Measurements from ENCODE around the gene DHRS2.
"Not testable (repeated sequence)": the region's sequence is repeated elsewhere in the genome, so short reads cannot be mapped to it uniquely, and the experiment has no call there.

DHRS2 gene, protein sequence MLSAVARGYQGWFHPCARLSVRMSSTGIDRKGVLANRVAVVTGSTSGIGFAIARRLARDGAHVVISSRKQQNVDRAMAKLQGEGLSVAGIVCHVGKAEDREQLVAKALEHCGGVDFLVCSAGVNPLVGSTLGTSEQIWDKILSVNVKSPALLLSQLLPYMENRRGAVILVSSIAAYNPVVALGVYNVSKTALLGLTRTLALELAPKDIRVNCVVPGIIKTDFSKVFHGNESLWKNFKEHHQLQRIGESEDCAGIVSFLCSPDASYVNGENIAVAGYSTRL

DNA sequence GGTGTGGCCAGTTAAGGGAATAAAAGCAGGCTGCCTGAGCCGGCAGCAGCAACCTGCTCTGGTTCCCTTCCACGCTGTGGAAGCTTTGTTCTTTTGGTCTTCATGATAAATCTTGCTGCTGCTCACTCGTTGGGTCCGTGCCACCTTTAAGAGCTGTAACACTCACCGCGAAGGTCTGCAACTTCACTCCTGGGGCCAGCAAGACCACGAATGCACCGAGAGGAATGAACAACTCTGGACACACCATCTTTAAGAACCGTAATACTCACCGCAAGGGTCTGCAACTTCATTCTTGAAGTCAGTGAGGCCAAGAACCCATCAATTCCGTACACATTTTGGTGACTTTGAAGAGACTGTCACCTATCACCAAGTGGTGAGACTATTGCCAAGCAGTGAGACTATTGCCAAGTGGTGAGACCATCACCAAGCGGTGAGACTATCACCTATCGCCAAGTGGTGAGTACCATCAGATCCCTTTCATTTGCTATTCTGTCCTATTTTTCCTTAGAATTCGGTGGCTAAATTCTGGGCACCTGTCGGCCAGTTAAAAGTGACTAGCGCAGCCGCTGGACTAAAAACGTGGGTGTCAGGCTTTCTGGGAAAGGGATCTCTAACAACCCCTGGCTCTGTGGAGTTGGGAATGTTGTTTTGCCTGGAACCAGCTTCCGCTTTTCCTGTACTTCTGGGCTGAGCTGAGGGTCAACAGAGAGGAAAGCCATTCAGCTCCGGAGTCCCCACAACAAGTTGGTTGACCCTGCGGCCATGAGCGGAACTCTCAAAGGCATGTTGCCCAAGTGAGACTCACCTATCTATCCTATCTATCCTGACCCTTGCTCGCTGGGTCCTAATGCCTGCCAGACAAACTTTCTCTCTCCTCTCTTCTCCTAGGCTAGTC, at the start of gene DHRS2:
Gene DHRS2, plus strand, starts transcription at position 48 of the 895 bp plus-strand sequence. CDS start 2,501 bp downstream, outside the sequence.
- DNase-seq: no peak

DNA sequence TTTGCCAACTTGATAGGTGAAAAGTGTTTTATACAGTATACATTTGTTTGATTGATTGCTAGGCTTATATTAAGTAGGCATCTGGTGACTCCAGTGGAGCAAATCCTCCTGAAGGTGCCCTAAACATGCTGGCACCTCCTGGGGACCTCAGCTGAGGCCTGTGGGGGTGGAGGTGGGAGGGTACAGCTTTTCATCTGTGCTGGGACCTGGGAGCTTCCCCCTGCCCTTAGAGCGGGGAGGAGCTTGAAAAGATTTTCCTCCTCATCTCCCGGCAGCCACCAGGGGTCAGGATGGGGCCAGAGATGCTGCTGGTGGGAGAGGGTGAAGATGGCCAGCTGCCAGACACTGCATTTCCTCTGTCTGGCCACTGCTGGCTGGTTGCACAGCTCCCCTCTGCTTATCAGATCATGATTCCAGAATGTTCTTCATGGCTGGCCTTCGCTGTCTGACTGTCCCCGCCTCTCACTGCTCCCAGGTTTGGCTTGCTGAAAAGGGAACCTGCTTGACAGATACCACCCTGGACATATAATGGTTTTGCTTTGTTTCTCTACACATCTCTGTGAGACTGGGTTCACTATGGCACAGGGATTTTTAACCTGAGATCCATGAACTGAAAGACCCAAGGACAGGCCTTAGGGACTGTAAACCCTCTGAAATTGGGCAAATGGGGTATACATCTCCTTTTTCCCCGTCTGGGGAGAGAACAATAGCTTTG, 47.1 kb upstream of the DHRS2 start:
- DNase-seq: peak; percentile 74

DNA sequence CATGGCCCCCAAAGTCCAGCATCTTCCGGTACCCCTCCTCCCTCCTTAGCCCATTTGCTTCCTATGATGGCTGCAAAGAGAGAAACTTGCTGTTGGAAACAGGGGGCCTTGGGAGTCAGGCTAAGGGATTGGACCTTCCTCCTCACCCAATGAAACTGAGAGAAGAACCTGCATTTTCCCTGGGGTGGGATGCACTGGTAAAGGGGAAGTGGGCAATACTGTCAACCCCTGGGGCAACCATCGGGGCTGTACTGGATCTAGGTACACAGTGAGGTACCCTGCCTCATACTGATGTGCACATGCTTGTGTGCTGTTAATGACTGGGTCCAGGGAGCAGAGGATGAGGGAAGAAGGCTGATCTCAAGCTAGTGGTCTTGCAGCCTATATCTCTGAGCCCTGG, 46.6 kb upstream of the DHRS2 start:
- no peak for DNase-seq

DNA sequence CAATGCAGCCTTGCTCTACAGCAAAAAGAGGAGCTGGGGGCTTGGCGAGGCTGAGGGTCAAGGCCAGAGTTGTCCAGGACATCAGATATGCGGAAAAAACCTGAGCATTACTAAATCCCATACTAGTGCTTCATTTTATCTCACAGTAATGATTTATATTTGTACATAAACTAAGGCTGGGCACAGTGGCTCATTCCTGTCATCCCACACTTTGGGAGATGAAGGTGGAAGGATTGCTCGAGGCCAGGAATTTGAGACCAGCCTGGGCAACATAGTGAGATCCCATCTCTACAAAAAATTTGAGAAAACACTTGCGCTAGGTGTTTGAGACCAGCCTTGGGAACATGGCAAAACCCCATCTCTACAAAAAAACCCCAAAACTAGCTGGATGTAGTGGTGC, 46.0 kb upstream of the DHRS2 start:
- no peak for DNase-seq

DNA sequence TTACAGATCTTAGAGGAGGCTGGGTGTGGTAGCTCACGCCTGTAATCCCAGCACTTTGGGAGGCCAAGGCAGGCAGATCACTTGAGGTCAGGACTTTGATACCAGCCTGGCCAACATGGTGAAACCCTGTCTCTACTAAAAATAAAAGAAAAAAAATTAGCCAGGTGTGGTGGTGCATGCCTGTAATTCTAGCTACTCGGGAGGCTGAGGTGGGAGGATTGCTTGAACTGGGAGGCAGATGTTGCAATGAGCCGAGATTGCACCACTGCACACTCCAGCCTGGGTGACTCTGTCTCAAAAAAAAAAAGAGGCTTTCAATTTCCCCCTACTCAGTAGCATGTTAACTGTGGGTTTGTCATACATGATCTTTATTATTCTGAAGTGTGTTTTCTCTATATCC, 42.0 kb upstream of the DHRS2 start:
- not testable (repeated sequence) for DNase-seq

DNA sequence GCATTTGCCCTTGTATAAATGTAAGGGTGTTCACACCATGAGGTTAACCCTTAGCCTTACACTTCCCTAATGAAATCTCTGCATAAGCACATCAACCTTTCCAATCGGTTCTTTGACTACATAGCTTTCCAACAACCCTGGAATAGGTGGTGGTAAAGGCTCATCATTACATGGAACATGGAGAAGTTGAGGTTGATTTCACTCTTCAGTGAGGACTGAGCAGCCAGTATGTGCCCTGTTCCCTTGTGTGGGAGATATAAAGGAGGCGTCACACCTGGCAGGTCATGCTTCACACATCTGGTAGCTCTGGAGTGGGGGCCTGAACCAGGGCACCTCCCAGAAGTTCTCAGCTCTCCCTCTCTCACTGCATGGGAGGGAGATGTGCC, 35.8 kb upstream of the DHRS2 start:
- DNase-seq: no peak

DNA sequence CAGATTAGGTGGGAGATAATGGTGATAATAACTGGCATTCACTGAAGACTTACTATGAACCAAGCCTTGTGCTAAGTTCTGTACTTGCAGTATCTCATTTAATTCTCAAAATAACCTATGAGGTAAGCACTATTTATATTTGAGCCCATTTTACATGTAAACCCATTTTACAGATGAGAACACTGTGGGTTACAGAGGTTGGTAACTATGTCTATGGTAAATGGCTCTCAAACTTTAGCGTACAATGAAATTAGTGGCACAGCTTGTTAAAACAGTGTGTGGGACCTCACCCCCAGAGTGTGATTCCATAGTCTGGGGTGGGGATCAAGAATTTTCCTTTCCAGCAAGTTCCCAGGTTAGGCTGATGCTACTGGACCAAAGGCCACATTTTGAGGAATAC, 35.4 kb upstream of the DHRS2 start:
- no peak for DNase-seq

DNA sequence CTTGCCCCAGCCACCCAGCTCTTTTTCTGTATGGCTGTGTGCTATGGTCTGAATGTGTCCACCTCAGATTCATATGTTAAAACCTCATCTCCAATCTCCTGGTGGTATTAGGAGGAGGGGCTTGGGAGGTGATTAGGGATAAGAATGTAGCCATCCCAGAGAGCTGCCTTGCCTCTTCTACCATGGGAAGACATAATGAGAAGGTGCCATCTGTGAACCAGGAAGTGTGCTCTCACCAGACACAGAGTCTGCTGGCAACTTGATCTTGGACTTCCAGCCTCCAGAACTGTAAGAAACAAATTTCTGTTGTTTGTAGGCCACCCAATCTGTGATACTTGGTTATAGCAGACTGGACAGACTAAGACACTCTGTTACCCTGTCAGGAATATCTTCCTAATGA, 34.7 kb upstream of the DHRS2 start:
- no peak for DNase-seq

DNA sequence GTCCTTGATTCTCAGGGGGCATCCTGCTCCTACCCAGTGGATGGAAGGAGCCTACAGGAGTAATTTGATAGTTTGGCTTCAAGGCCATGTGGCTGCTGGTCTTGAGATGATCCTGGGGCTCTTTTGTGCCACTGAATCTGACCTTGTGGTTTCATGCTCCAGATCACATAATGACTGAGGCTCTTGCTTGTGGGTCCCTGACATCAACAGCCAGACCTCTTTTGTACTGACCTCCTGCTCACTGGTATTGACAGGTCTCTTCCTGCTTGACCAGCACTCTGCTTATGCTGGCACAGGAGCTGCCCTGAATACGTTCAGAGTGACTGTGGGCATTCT, 34.4 kb upstream of the DHRS2 start:
- DNase-seq: no peak

DNA sequence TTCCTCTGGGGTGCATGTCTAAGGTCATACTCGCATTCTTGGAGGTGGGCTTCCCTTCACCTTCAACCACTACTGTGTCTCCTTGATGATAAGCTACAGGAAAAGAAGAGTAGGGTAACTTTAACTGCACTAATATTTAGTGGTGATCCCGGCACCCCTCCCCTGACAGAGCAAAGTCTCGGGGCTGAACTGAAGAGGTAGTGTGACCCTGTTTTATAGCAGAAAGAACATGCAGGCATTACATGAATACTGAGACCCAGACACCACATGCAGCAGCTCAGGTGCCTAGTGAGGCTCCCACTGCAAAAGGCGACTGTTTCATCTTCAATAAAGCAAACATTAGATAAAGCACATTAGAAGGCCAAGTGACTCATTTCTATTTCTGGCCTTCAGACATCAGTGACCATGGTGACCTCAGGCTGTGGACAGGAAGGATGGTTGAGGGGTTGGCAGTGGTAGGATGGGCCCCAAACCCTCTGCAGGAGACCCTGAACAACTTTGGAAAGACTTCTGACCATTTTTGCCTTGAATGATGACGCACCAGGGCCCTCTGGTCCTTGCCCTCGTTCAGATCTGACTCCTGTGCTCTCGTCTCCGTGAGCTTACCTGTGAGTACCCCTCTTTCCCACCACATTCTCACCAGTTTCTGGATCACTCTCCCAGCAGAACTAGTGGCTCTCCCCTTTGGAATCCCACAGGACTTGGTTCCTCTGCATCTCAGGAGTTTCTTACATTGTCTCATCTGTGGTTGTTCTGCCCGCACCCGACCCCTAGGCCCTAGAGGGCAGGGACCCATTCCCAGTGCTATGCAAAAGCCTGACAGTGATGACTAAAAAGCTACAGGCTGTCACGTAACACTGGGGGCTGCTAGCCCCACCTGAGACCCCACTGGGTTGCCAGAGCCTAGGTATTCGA, 33.7 kb upstream of the DHRS2 start:
- DNase-seq: no peak

DNA sequence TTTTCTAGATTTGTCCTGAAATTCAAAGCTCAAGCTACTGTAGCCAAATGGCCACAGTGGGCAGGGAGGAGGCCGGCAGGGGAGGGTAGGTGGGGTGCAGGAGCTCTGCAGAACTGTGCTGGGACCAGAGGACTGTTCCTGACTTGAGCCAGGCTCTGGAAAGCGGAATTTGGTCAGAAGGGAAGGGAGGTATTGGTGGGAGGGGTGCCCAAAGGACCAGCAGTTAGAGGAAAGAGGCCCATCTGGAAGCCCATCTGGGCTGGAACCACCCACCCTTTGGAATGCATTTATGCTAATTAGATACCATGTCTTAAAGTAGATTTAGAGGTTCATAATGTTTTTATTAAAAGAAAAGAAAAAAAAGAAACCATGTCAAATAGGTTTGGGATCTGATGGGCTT, 33.1 kb upstream of the DHRS2 start:
- no peak for DNase-seq

DNA sequence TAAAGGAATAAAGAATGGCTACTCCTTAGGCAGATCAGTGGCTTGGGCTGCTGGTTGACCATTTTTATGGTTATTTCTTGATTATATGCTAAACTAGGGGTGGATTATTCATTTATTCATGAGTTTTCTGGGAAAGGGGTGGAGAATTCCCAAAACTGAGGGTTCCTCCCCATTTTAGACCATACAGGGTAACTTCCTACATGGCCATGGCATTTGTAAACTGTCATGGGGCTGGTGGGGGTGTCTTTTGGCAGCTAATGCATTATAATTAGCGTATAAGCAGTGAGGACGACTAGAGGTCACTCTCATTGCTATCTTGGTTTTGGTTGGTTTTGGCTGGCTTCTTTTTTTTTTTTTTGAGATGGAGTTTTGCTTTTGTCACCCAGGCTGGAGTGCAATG, 32.0 kb upstream of the DHRS2 start:
- DNase-seq: no peak

DNA sequence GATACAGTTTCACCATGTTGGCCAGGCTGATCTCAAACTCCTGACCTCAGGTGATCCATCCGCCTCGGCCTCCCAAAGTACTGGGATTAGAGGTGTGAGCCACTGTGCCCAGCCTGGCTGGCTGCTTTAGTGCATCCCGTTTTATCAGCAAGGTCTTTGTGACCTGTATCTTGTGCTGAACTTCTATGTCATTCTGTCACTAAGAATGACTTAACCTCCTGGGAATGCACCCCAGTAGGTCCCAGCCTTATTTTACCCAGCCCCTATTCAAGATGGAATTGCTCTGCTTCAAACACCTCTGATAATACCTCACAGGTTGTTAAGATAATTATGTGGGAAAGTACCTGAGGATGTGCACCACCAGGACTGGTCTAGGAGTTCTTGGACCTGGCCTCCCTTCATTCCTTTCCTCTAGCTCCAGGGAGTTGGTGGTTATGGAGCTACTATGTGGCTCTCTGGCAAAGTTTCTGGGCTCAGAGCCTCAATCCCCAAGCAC, 31.4 kb upstream of the DHRS2 start:
- no peak for DNase-seq

DNA sequence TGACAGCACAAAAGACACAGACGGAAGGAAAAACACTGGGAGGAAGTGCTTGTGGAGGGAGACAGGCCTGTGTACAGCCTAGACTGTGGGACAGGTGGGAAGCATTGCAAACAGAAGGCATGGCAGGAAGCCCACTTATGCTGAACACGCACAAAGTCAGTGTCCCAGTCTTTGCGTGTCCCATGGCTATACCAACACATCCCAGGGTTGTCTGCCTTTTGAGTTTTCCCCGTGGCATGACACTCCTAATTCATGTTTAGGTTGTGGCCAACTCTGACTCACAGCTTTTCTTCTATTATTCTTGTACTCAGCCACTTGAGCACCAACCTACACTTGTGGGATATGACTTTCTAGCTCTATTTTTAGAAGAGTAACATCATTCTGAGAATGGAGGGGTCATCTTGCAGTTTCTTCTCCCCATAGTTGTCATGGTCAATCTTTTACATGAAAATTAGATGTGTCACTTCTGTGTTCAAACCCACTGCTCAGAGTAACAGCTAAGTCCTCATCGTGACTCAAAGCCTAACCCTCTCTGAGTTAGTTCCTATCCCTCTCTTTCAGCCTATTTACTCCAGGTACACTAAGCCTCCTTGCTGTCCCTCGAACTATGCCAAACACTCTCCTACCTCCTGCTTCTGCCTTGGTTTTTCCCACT, 30.1 kb upstream of the DHRS2 start:
- DNase-seq: no peak

DNA sequence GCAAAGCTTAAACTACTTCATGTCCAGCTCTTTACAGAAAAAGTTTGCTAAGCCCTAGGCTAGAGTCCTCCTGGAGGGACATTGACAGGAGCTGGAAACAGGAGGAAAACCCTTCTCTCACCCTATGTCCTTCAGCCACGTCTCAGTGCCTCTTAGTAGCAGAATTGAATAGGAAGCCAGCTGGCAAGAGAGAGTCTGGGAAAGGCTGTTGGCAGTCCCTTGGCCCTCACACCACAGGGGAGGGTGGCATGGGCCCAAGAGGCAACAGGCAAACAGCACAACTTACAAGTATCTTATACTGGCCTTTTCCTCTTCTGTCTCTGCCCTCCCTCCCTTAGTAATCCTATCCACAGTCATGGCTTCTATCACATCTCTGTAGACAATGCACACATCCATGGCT, 27.7 kb upstream of the DHRS2 start:
- no peak for DNase-seq

DNA sequence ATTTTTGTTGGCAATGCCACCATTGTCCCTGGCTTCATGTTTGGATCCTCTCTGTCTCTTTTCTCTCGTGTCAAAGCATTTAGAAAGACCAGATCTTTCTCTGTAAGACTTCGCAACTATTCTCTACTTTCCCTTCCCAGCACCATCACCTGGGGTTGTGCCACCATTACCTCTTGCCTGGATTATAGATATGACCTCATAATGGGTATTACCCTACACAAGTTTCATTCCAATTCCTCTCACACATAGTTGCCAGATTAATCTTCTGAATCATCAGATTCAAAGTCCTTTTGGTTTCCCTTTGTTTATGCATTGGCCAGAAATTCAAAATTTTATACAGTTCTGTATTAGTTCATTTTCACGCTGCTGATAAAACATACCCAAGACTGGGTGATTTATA, 27.2 kb upstream of the DHRS2 start:
- DNase-seq: no peak

DNA sequence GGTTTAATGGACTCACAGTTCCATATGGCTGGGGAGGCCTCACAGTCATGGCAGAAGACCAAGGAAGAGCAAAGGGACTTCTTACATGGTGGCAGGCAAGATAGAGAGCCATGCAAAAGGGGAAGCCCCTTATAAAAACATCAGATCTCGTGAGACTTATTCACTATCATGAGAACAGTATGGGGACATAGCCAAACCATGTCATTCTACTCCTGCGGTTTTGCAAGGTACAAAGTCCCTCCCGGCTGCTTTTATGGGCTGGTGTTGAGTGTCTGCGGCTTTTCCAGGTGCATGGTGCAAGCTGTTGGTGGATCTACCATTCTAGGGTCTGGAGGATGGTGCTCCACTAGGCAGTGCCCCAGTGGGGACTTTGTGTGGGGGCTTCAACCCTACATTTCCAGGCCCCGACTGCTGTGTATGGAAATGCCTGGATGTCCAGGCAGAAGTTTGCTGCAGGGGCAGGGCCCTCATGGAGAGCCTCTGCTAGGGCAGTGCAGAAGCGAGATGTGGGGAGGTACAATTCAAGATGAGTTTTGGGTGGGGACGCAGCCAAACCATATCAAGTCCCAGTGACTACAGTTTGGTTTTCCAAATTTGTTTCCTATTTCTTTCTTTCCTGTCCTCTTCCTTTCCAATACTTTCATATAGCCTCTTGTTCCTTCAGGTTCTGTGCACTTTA, 26.6 kb upstream of the DHRS2 start:
- DNase-seq: not testable (repeated sequence)

DNA sequence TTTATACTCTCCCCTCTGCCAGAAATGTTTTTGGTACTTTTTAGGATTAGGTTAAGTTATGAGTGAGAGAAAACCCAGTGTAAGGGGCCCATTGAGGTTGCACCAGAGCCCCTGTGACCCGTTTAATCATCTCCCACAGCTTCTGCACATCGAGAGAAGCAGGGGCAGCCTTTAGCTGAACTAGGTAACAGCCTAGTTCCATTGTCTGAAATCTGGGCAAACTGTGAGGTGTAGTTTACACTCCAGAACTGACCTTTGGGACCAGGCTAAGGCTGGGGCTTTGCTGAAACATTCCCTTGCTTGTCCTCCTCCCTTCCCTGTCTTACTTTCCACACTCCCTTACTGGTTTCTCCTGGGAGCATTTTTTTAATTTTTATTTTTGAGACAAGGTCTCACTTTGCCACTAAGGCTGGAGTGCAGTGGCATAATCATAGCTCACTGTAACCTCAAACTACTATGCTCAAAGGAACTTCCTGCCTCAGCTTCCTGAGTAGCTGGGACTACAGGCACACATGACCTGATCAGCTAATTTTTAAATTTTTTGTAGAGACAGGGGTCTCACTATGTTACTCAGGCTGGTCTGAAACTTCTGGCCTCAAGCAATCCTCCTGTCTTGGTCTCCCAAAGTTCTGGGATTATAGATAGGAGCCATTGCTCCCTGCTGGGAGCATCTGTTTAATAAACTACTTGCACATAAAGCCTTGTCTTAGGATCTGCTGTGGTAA, 25.9 kb upstream of the DHRS2 start:
- peak; percentile 25 for DNase-seq

DNA sequence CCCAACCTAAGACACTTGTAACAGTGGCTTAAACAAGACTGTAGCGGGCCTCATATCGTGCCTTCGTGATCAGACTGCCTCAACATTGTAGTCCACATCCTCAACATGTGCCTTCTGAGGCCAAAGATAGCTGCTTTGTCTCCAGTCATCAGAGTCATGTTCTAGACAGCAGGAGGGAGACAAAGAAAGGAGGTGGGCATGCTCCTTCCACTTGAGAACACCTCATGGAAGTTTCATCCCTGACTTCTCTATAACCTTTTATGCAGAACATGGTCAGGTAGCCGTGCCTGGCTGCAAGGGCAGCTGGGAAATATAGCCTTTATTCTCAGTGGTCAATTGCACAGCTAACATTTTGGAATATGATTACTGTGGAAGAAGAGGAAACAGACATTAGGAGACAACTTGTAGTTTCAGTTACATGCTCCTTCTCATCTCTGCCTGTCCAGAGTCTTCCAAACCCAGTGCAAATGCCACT, 25.3 kb upstream of the DHRS2 start:
- DNase-seq: no peak

DNA sequence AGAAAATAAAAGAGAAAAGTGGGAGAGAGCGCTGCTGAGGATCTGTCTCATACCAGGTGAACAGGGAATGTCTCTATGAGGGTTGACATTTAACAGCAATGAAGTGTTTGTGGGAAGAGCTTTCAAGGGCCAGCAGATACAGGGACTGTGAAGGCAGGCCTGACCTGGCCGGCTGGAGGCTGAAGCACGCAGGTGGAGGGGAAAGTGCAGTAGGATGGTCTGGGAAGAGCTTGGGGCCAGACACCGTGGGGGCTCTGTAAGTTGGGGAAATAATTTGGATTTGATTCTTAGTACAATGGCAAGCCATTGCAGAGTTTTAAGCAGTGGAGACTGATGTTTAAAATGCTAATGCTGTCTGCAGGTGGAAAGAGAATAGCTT, 23.8 kb upstream of the DHRS2 start:
- DNase-seq: no peak

DNA sequence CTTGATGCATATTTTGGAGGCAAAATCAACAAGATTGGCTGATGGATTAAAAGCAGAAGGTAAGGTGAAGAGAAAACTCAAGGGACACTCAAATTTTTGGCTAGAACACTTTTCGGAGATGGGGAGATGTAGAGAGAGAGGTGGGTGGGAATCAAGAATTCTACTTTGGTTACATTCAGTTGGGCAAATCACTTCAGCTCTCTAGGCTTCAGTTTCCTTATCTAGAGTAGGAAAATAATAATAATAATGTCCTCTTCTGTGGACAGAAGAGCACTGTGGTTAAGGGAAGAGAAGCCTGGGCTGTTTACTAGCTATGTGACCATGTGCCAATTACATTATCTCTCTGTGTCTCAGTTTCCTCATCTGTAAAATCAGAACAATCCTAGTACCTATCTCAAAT, 23.4 kb upstream of the DHRS2 start:
- no peak for DNase-seq

All from CD4-positive, alpha-beta T cell treated with Interleukin-4 for 4 hours (primary cell).